Measurements from ENCODE around the gene GALNT16.

GRCh38 chr14:69398053-69398817, 138.3 kb downstream of the GALNT16 start, which contains the start of the genes ERH and SLC39A9:
- TF ChIP-seq POLR2A (IDR thresholded peaks at IDR 0.05) (no peak), CTCF (IDR thresholded peaks at IDR 0.05) (no peak)
